Hepatocyte (in vitro differentiated cells): Measurements from ENCODE around the gene PGLYRP1. TPM values are rescaled to one million over a fixed set of nuclear protein-coding genes. Genes with fewer than 3 reads are reported as not detected.

ENCODE experiments used
- DNase-seq: peaks from one replicate; pipeline ENCODE4 v3.0.0-alpha.2; 2016; ENCODE audit warnings: low spot score
- H2AFZ ChIP-seq: fragments of 200-600 bp; sonication (generic); 2 replicates; pipeline ENCODE4 v1.6.0; 2016; ENCODE audit warnings: antibody characterized with exemption, mild to moderate bottlenecking
- H3K27ac ChIP-seq: fragments of 200-600 bp; sonication (generic); 2 replicates; pipeline ENCODE4 v1.5.1; 2016; ENCODE audit warnings: mild to moderate bottlenecking
- H3K27me3 ChIP-seq: fragments of 200-600 bp; sonication (generic); 2 replicates; pipeline ENCODE4 v1.6.1; 2016
- H3K36me3 ChIP-seq: fragments of 200-600 bp; sonication (generic); replicated peaks from 2 replicates; pipeline ENCODE4 v1.5.1; 2016; ENCODE audit warnings: low read depth; ENCODE audit not compliant: insufficient read depth
- H3K4me1 ChIP-seq: fragments of 200-600 bp; sonication (generic); 2 replicates; pipeline ENCODE4 v1.5.1; 2016; ENCODE audit warnings: mild to moderate bottlenecking, moderate library complexity; ENCODE audit not compliant: insufficient read depth
- H3K4me2 ChIP-seq: fragments of 200-600 bp; sonication (generic); 2 replicates; pipeline ENCODE4 v1.6.0; 2016
- H3K4me3 ChIP-seq: fragments of 200-600 bp; sonication (generic); 2 replicates; pipeline ENCODE4 v1.5.1; 2016; ENCODE audit warnings: mild to moderate bottlenecking
- H3K79me2 ChIP-seq: fragments of 200-600 bp; sonication (generic); 2 replicates; pipeline ENCODE4 v1.6.0; 2017; ENCODE audit warnings: mild to moderate bottlenecking
- H3K9me2 ChIP-seq: fragments of 200-600 bp; sonication (generic); replicated peaks from 2 replicates; pipeline ENCODE4 v1.6.0; 2017; ENCODE audit warnings: mild to moderate bottlenecking; ENCODE audit not compliant: insufficient read depth
- H3K9me3 ChIP-seq: fragments of 200-600 bp; sonication (generic); 2 replicates; pipeline ENCODE4 v1.5.1; 2016; ENCODE audit warnings: low read depth, mild to moderate bottlenecking
- H4K20me1 ChIP-seq: fragments of 200-600 bp; sonication (generic); 2 replicates; pipeline ENCODE4 v1.6.0; 2016; ENCODE audit warnings: mild to moderate bottlenecking; ENCODE audit not compliant: insufficient read depth, poor library complexity, severe bottlenecking
- EZH2 ChIP-seq: fragments of 200-600 bp; sonication (generic); IDR thresholded peaks from 2 replicates; pipeline ENCODE4 v1.6.1; 2016; ENCODE audit warnings: antibody characterized with exemption, mild to moderate bottlenecking, borderline replicate concordance
- EZH2phosphoT487 ChIP-seq: fragments of 200-600 bp; sonication (generic); IDR thresholded peaks from one replicate; pipeline ENCODE4 v1.6.1; 2018; ENCODE audit warnings: antibody characterized with exemption, mild to moderate bottlenecking, low read depth, moderate library complexity; ENCODE audit not compliant: unreplicated experiment, severe bottlenecking
- WGBS: methylation state at CpG from one replicate; pipeline ENCODE4 v1.1.6; 2016; ENCODE audit warnings: low lambda C conversion rate; ENCODE audit errors: missing lambda C conversion rate; 5-methylcytosine and 5-hydroxymethylcytosine counted together
- polyA plus RNA-seq: library from polyadenylated mRNA; unstranded; fragments of >200 nt; fragmentation: Nextera tagmentation; extraction: Ambion mirVana; gene quantifications from 2 replicates; pipeline ENCODE4 v1.2.1, GENCODE V29; 2016
- total RNA-seq: library from RNA; depleted of rRNA; stranded (reverse); fragments of >200 nt; gene quantifications from 2 replicates; pipeline ENCODE4 v1.2.3, GENCODE V29; 2014
- TF ChIP-seq, protein P1 (sequence below): fragments of 200-600 bp; sonication (generic); IDR thresholded peaks from 2 replicates; pipeline ENCODE4 v1.5.1; 2016; ENCODE audit warnings: antibody characterized with exemption, mild to moderate bottlenecking; ENCODE audit not compliant: poor library complexity

The PGLYRP1 gene
- total and polyA plus RNA-seq, 2 experiments from 2014 or later: not detected

DNA sequence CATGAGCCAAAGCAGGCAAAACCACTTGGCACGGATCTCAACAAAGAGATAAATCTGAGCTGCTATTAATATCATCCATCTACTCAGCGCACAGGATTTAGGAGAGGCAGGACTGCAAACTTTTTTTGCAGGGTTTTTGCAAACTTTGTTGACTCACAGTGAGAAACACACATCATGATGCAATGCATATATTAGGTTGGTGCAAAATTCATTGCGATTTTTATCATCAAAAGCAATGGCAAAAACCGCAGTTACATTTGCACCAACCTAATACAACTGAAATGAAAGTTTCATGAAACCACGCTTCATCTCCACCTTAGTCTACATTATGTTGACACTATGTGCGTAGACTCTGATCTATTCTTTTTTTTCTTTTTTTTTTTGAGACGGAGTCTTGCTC is 44.7 kb downstream of the PGLYRP1 start:
- 82% methylated on average over 7 of the region's 7 CpGs for WGBS
- Histone ChIP-seq H2AFZ (no peak overlapping the region), H3K27ac (no peak overlapping the region), H3K9me3 (no peaks in the 10 kb centered on the region), H3K27me3 (peaks cover 20% of the 10 kb centered on the region), H3K4me1 (no peaks in the 10 kb centered on the region), H3K9me2 (no peaks in the 10 kb centered on the region), H3K4me3 (no peak overlapping the region), H3K79me2 (no peaks in the 10 kb centered on the region), H3K4me2 (no peak overlapping the region), H4K20me1 (no peaks in the 10 kb centered on the region), H3K36me3 (no peaks in the 10 kb centered on the region)
- DNase-seq: no peak
- TF ChIP-seq EZH2phosphoT487: no peak
- TF ChIP-seq EZH2: no peak
- TF ChIP-seq, protein P1, sequence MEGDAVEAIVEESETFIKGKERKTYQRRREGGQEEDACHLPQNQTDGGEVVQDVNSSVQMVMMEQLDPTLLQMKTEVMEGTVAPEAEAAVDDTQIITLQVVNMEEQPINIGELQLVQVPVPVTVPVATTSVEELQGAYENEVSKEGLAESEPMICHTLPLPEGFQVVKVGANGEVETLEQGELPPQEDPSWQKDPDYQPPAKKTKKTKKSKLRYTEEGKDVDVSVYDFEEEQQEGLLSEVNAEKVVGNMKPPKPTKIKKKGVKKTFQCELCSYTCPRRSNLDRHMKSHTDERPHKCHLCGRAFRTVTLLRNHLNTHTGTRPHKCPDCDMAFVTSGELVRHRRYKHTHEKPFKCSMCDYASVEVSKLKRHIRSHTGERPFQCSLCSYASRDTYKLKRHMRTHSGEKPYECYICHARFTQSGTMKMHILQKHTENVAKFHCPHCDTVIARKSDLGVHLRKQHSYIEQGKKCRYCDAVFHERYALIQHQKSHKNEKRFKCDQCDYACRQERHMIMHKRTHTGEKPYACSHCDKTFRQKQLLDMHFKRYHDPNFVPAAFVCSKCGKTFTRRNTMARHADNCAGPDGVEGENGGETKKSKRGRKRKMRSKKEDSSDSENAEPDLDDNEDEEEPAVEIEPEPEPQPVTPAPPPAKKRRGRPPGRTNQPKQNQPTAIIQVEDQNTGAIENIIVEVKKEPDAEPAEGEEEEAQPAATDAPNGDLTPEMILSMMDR: no peak

DNA sequence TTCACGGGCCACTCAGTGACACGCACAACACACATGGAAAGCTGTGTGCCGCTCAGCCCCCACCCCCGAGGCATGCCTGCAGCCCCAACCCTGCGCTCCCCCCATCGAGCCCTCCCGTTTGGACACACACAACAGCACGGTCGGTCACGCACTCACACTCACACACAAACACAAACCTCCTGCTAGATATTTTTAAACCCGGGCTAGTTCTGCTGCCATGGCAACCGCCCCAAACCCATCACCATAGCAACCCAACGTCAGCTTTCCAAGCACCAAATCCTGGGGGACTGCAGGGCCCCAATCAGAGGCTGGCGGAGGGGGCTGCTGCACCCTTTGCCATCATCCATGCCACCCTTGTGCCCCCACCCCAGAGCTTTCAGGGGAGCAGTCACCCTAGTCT is 46.7 kb downstream of the PGLYRP1 start:
- no peak overlapping the region for H3K4me3 ChIP-seq
- no peak for DNase-seq
- no peaks in the 10 kb centered on the region for H3K79me2 ChIP-seq
- H3K27ac ChIP-seq: no peak overlapping the region
- H3K4me2 ChIP-seq: no peak overlapping the region
- no peaks in the 10 kb centered on the region for H3K9me3 ChIP-seq
- WGBS: 73% methylated on average over 14 of the region's 14 CpGs
- no peaks in the 10 kb centered on the region for H3K9me2 ChIP-seq
- H3K27me3 ChIP-seq: peaks cover 40% of the 10 kb centered on the region
- no peak for TF ChIP-seq EZH2phosphoT487
- TF ChIP-seq, protein P1: no peak
- TF ChIP-seq EZH2: no peak
- no peaks in the 10 kb centered on the region for H3K36me3 ChIP-seq
- no peaks in the 10 kb centered on the region for H4K20me1 ChIP-seq
- no peak overlapping the region for H2AFZ ChIP-seq
- no peaks in the 10 kb centered on the region for H3K4me1 ChIP-seq

DNA sequence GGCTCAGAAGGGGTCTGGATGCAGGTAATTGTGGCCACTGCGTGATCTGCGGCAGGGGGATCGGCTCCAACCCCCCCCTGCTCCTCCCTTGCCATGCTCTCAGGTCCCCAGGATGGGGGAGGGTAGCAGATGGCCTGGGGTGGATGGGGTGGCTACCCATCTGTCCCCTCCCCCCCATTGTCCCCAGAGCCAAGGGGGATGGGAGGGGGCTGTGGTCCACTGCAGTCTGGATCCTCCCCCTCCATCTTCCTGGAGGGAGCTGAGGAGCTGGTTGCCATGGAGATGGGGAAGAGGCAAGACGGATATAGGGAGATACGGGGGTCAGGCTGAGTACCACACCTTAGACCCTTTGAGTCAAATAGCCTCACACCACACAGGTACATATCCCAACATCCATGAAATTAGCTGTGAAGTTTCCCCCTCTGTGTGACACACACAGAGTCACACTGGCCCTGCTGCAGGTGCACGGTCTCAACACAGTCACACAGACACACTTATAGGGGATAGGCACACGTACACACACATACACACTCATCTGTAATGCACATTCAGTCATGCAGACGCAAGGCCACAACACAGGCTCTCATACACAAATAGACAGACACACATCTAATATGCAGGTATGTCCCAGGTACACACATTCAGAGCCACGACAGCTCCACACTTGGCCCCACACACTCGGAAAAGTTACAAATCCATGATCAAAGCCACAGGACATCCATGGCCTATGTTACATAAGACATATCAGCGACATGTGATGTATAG is 47.4 kb downstream of the PGLYRP1 start:
- Histone ChIP-seq H3K27ac (no peak overlapping the region), H3K9me2 (no peaks in the 10 kb centered on the region), H3K4me2 (no peak overlapping the region), H3K4me3 (no peak overlapping the region), H3K4me1 (no peaks in the 10 kb centered on the region), H2AFZ (no peak overlapping the region), H4K20me1 (no peaks in the 10 kb centered on the region), H3K36me3 (no peaks in the 10 kb centered on the region), H3K79me2 (no peaks in the 10 kb centered on the region), H3K9me3 (no peaks in the 10 kb centered on the region), H3K27me3 (peaks cover 47% of the 10 kb centered on the region)
- TF ChIP-seq, protein P1: no peak
- TF ChIP-seq EZH2 (no peak), EZH2phosphoT487 (no peak)
- DNase-seq: no peak
- 82% methylated on average over 11 of the region's 11 CpGs for WGBS
